A673 (cell line): ENCODE results near the gene MS4A10. TPM values are rescaled to one million over a fixed set of nuclear protein-coding genes. Genes with fewer than 3 reads are reported as not detected.

Experiments used
- BruUV-seq: library from RNA; stranded (reverse); fragments of 400-500 nt; replicated peaks from 2 replicates; lab custom pipeline; 2021; lab: Mats Ljungman, UMichigan
- CTCF ChIA-PET: fragments of 300-600 bp; sonication (Branson Sonifier 250); formaldehyde crosslinking; loops from one replicate; lab custom pipeline; 2022; ENCODE audit warnings: antibody characterized with exemption; lab: Charles Lee
- POLR2A ChIA-PET: fragments of 300-600 bp; sonication (Branson Sonifier 250); formaldehyde crosslinking; loops from one replicate; lab custom pipeline; 2022; ENCODE audit warnings: antibody characterized with exemption; ENCODE audit not compliant: low non-redundant PET; lab: Charles Lee
- DNase-seq: peaks from one replicate; pipeline ENCODE4 v3.0.0-alpha.2; 2015; ENCODE audit warnings: low spot score
- H3K27ac ChIP-seq: fragments of 200-600 bp; sonication (generic); 2 replicates; pipeline ENCODE4 v1.5.1; 2016; ENCODE audit warnings: mixed run types, low read depth, mild to moderate bottlenecking, mixed read lengths, antibody characterized with exemption, low read length; ENCODE audit not compliant: poor library complexity, severe bottlenecking
- H3K27me3 ChIP-seq: fragments of 200-600 bp; sonication (generic); replicated peaks from 2 replicates; pipeline ENCODE4 v1.6.1; 2017; ENCODE audit warnings: mixed run types, low read depth, mild to moderate bottlenecking, mixed read lengths, antibody characterized with exemption, low read length; ENCODE audit not compliant: insufficient read depth, poor library complexity
- H3K36me3 ChIP-seq: fragments of 200-600 bp; sonication (generic); 2 replicates; pipeline ENCODE4 v1.6.1; 2016; ENCODE audit warnings: mixed run types, mild to moderate bottlenecking, mixed read lengths, antibody characterized with exemption, low read length; ENCODE audit not compliant: insufficient read depth, poor library complexity, severe bottlenecking
- H3K4me1 ChIP-seq: fragments of 200-600 bp; sonication (generic); 2 replicates; pipeline ENCODE4 v1.6.1; 2017; ENCODE audit warnings: mixed run types, mild to moderate bottlenecking, mixed read lengths, antibody characterized with exemption, low read length; ENCODE audit not compliant: insufficient read depth, poor library complexity, severe bottlenecking
- H3K4me3 ChIP-seq: fragments of 200-600 bp; sonication (generic); 2 replicates; pipeline ENCODE4 v1.5.1; 2016; ENCODE audit warnings: low read depth, mixed run types, mild to moderate bottlenecking, mixed read lengths, low read length; ENCODE audit not compliant: poor library complexity, severe bottlenecking
- H3K9me3 ChIP-seq: fragments of 200-600 bp; sonication (generic); 2 replicates; pipeline ENCODE4 v1.6.1; 2016; ENCODE audit warnings: mixed run types, low read depth, mild to moderate bottlenecking, mixed read lengths, antibody characterized with exemption, low read length; ENCODE audit not compliant: poor library complexity, severe bottlenecking
- CTCF ChIP-seq: fragments of 300-800, 200-600 bp; sonication (generic); conservative IDR thresholded peaks from 2 replicates; pipeline ENCODE4 v1.5.1; 2017; ENCODE audit warnings: low read depth, mild to moderate bottlenecking, antibody characterized with exemption, low read length, moderate library complexity, mixed read lengths
- EZH2 ChIP-seq: fragments of 200-600 bp; sonication (generic); IDR thresholded peaks from 2 replicates; pipeline ENCODE4 v1.6.1; 2017; ENCODE audit warnings: borderline replicate concordance, low read depth, mild to moderate bottlenecking, mixed read lengths, antibody characterized with exemption, low read length; ENCODE audit not compliant: poor library complexity, severe bottlenecking
- intact Hi-C: fragments of 100-400 bp; cut with micrococcal nuclease; formaldehyde crosslinking; loops from one replicate; pipeline ENCODE4 v1.10.0; 2022; ENCODE audit not compliant: unreplicated experiment
- total RNA-seq: library from RNA; stranded (reverse); gene quantifications from 2 replicates; pipeline ENCODE4 v1.2.3, GENCODE V29; 2021

MS4A10 gene
- total RNA-seq, 1 experiment from 2014 or later = not detected

- ChIA-PET CTCF (interaction anchor here (0.6 kb wide), 1 partner anchor 273 kb away, joined by 3 read pairs; no protein-coding TSS in a partner anchor), POLR2A (no interaction called here)
- TF ChIP-seq CTCF (no peak), EZH2 (no peak)
- no peaks in the 10 kb centered on the region for H3K9me3 ChIP-seq
- H3K36me3 ChIP-seq = no peaks in the 10 kb centered on the region
- no peak overlapping the region for H3K4me3 ChIP-seq
- H3K4me1 ChIP-seq = no peaks in the 10 kb centered on the region
- no peaks in the 10 kb centered on the region for H3K27me3 ChIP-seq
- BruUV-seq = no TSS peak
- no peak for DNase-seq
- intact Hi-C loops = no loop called here
- H3K27ac ChIP-seq = no peak overlapping the region
Observed at GRCh38 chr11:60840470-60841430, 55.6 kb downstream of the MS4A10 start.

- BruUV-seq = TSS peak; percentile 76
Observed at GRCh38 chr11:60841797-60842667, 56.9 kb downstream of the MS4A10 start, which contains the start of gene CCDC86. Gene CCDC86 (plus strand): TSS chr11:60842113. CDS start chr11:60842125, 12 bp downstream.

More at GRCh38 chr11:60841797-60842667, 56.9 kb downstream of the MS4A10 start, which contains the start of gene CCDC86:
- CTCF ChIA-PET = no interaction called here
- POLR2A ChIA-PET = no interaction called here
- DNase-seq = peak; percentile 98
- Histone ChIP-seq H3K4me3 (peak within 1 kb of the TSS; percentile 91), H3K9me3 (no peaks in the 10 kb centered on the region), H3K27me3 (no peaks in the 10 kb centered on the region), H3K4me1 (no peaks in the 10 kb centered on the region), H3K36me3 (no peaks in the 10 kb centered on the region), H3K27ac (peak within 1 kb of the TSS; percentile 85)
- intact Hi-C loops = no loop called here
- TF ChIP-seq EZH2 (no peak), CTCF (no peak)
